WTC11 (cell line): ENCODE measurements around the gene ARSA. TPM values are rescaled to one million over a fixed set of nuclear protein-coding genes. Genes with fewer than 3 reads are reported as not detected.

Experiments
- ATAC-seq: fragments of 200-7000 bp; cut with Tn5 transposase; 2 replicates; pipeline ENCODE4 v1.10.0; 2021; ENCODE audit warnings: mild to moderate bottlenecking, moderate library complexity
- CTCF ChIA-PET: fragments of 300-600 bp; sonication (Branson Sonifier 250); formaldehyde crosslinking; loops from one replicate; lab custom pipeline; 2021; ENCODE audit warnings: antibody characterized with exemption; lab: Charles Lee
- POLR2A ChIA-PET: fragments of 350-600 bp; sonication (Branson Sonifier 250); formaldehyde crosslinking; loops from one replicate; lab custom pipeline; 2021; ENCODE audit warnings: antibody characterized with exemption; lab: Charles Lee
- DNase-seq: peaks from one replicate; pipeline ENCODE4 v3.0.0; 2021; ENCODE audit warnings: low spot score
- H3K27ac Mint-ChIP-seq: 2 replicates; pipeline ENCODE4 v1.8.0; 2021; ENCODE audit warnings: mixed read lengths
- H3K27me3 Mint-ChIP-seq: 2 replicates; pipeline ENCODE4 v1.8.0; 2021; ENCODE audit warnings: low read depth, mild to moderate bottlenecking, moderate library complexity, mixed read lengths
- H3K36me3 Mint-ChIP-seq: 2 replicates; pipeline ENCODE4 v1.8.0; 2021; ENCODE audit warnings: mixed read lengths
- H3K4me1 Mint-ChIP-seq: 2 replicates; pipeline ENCODE4 v1.8.0; 2022; ENCODE audit warnings: mixed read lengths
- H3K4me3 Mint-ChIP-seq: 2 replicates; pipeline ENCODE4 v1.8.0; 2021; ENCODE audit warnings: mild to moderate bottlenecking, moderate library complexity, mixed read lengths
- H3K9me3 Mint-ChIP-seq: 2 replicates; pipeline ENCODE4 v1.8.0; 2021; ENCODE audit warnings: mixed read lengths
- CREB1 ChIP-seq: sonication (generic); formaldehyde crosslinking; IDR thresholded peaks from 2 replicates; pipeline ENCODE4 v1.8.0; 2023; ENCODE audit warnings: mild to moderate bottlenecking, missing genetic modification reagents
- FOXP1 ChIP-seq: sonication (generic); formaldehyde crosslinking; IDR thresholded peaks from 2 replicates; pipeline ENCODE4 v1.8.0; 2022; ENCODE audit warnings: missing genetic modification reagents, mild to moderate bottlenecking, moderate library complexity, borderline replicate concordance
- GABPB1 ChIP-seq: sonication (generic); formaldehyde crosslinking; IDR thresholded peaks from 2 replicates; pipeline ENCODE4 v1.8.1; 2023; ENCODE audit warnings: mild to moderate bottlenecking, missing genetic modification reagents
- GTF2I ChIP-seq: fragments of 250-450 bp; sonication (Bioruptor Pico); conservative IDR thresholded peaks from 2 replicates; pipeline ENCODE4 v1.4.0; 2021; ENCODE audit warnings: mild to moderate bottlenecking
- MLX ChIP-seq: sonication (generic); formaldehyde crosslinking; IDR thresholded peaks from 2 replicates; pipeline ENCODE4 v1.8.1; 2023; ENCODE audit warnings: mild to moderate bottlenecking, missing genetic modification reagents, moderate library complexity
- SMAD4 ChIP-seq: sonication (generic); formaldehyde crosslinking; IDR thresholded peaks from 2 replicates; pipeline ENCODE4 v1.8.0; 2022; ENCODE audit warnings: mild to moderate bottlenecking, missing genetic modification reagents
- TEAD1 ChIP-seq: sonication (generic); formaldehyde crosslinking; IDR thresholded peaks from 2 replicates; pipeline ENCODE4 v1.8.0; 2022; ENCODE audit warnings: mild to moderate bottlenecking, missing genetic modification reagents
- USF2 ChIP-seq: sonication (generic); formaldehyde crosslinking; IDR thresholded peaks from 2 replicates; pipeline ENCODE4 v1.8.1; 2023; ENCODE audit warnings: mild to moderate bottlenecking, missing genetic modification reagents, moderate library complexity
- ZNF317 ChIP-seq: sonication (generic); formaldehyde crosslinking; IDR thresholded peaks from 2 replicates; pipeline ENCODE4 v1.8.1; 2023; ENCODE audit warnings: low read depth, mild to moderate bottlenecking, moderate library complexity, missing genetic modification reagents, borderline replicate concordance
- ZNF512 ChIP-seq: sonication (generic); formaldehyde crosslinking; IDR thresholded peaks from 2 replicates; pipeline ENCODE4 v1.8.1; 2022; ENCODE audit warnings: missing genetic modification reagents, borderline replicate concordance
- ZSCAN18 ChIP-seq: fragments of 250-450 bp; sonication (Bioruptor Pico); IDR thresholded peaks from 2 replicates; pipeline ENCODE4 v2.1.2; 2022; ENCODE audit warnings: mild to moderate bottlenecking, moderate library complexity
- total RNA-seq: library from RNA; stranded (reverse); gene quantifications from 3 replicates; pipeline ENCODE4 v1.2.3, GENCODE V29; 2021
- TF ChIP-seq, protein P1 (sequence below): sonication (generic); formaldehyde crosslinking; IDR thresholded peaks from 2 replicates; pipeline ENCODE4 v1.8.0; 2023; ENCODE audit warnings: missing genetic modification reagents, mild to moderate bottlenecking, borderline replicate concordance
- TF ChIP-seq, protein P2 (sequence below): sonication (generic); formaldehyde crosslinking; IDR thresholded peaks from 2 replicates; pipeline ENCODE4 v1.8.0; 2023; ENCODE audit warnings: mild to moderate bottlenecking, missing genetic modification reagents
- TF ChIP-seq, protein P3 (sequence below): sonication (generic); formaldehyde crosslinking; conservative IDR thresholded peaks from 2 replicates; pipeline ENCODE4 v1.8.1; 2022; ENCODE audit warnings: mild to moderate bottlenecking, missing genetic modification reagents

Gene ARSA
- total RNA-seq, 1 experiment from 2014 or later: 18.8 TPM

DNA sequence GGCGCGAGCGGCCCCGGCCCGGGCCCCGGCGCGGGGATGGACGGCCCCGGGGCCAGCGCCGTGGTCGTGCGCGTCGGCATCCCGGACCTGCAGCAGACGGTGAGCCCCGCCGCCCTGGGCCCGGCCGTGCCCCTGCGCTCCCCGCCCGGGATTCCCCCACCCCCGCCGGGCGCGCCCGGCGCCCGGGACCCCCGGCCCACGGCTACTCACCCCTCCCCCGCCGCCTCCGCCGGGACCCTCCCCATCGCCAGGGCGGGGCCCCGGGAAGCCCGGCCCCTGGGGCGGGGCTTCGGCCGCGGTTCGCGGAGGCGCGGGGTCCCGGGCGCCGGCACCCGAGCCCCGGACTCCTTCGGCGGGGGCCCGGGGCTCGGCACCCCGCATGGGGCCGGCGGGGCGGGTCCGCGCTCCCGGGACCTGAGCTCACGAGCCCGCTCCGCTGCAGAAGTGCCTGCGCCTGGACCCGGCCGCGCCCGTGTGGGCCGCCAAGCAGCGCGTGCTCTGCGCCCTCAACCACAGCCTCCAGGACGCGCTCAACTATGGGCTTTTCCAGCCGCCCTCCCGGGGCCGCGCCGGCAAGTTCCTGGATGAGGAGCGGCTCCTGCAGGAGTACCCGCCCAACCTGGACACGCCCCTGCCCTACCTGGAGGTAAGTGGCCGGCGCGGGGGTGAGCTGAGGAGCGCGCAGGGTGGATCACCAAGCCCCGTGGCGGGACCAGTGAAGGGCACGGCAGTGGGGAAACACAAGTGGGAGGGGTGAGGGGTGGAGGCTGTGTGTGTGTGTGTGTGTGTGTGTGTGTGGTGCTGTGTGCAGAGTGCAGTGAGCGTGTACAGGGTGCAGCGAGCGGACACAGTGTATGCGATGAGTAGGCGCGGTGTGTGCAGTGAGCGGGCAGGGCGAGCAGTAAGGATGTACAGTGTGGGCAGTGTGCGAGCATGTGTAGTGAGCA, 46.9 kb upstream of the ARSA start (continued):
- TF ChIP-seq MLX (CRISPR knock-in tag) (no peak), TEAD1 (CRISPR knock-in tag) (0 out of 2 replicates have a peak, but pooled peaks have one; percentile 37), ZSCAN18 (CRISPR knock-in tag) (no peak), ZNF512 (CRISPR knock-in tag) (no peak), GABPB1 (no peak)
- TF ChIP-seq, protein P1, sequence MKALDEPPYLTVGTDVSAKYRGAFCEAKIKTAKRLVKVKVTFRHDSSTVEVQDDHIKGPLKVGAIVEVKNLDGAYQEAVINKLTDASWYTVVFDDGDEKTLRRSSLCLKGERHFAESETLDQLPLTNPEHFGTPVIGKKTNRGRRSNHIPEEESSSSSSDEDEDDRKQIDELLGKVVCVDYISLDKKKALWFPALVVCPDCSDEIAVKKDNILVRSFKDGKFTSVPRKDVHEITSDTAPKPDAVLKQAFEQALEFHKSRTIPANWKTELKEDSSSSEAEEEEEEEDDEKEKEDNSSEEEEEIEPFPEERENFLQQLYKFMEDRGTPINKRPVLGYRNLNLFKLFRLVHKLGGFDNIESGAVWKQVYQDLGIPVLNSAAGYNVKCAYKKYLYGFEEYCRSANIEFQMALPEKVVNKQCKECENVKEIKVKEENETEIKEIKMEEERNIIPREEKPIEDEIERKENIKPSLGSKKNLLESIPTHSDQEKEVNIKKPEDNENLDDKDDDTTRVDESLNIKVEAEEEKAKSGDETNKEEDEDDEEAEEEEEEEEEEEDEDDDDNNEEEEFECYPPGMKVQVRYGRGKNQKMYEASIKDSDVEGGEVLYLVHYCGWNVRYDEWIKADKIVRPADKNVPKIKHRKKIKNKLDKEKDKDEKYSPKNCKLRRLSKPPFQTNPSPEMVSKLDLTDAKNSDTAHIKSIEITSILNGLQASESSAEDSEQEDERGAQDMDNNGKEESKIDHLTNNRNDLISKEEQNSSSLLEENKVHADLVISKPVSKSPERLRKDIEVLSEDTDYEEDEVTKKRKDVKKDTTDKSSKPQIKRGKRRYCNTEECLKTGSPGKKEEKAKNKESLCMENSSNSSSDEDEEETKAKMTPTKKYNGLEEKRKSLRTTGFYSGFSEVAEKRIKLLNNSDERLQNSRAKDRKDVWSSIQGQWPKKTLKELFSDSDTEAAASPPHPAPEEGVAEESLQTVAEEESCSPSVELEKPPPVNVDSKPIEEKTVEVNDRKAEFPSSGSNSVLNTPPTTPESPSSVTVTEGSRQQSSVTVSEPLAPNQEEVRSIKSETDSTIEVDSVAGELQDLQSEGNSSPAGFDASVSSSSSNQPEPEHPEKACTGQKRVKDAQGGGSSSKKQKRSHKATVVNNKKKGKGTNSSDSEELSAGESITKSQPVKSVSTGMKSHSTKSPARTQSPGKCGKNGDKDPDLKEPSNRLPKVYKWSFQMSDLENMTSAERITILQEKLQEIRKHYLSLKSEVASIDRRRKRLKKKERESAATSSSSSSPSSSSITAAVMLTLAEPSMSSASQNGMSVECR: peak; percentile 58; the same call in 1 of the 2 replicates

DNA sequence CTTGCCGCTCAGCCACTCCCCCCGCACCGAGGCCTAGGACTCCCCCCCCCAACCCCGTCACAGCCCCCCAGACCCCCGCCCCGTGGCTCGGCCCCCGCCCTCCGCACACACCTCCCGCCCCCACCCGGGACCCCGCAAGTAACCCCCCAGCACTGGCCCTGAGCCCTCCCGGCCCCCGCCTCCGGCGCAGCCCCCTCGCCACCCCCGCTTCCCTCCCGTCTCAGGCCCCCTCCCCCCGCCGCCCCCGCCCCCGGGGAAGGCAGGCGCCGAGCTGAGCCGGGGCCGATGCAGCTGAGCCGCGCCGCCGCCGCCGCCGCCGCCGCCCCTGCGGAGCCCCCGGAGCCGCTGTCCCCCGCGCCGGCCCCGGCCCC, 46.2 kb upstream of the ARSA start:
- no peak for DNase-seq
- H3K27ac Mint-ChIP-seq: no peak overlapping the region
- no peaks in the 10 kb centered on the region for H3K9me3 Mint-ChIP-seq
- peaks cover 3% of the 10 kb centered on the region; the same call in 1 of the 2 replicates for H3K36me3 Mint-ChIP-seq
- CTCF ChIA-PET: interaction anchor here (0.6 to 3.0 kb wide), 7 partner anchors 25 to 408 kb away, joined by 3 to 22 read pairs (median 6); partner anchors contain the start of gene ARSA
- H3K27me3 Mint-ChIP-seq: peaks cover 50% of the 10 kb centered on the region
- no peak overlapping the region; the same call in 1 of the 2 replicates for H3K4me3 Mint-ChIP-seq
- no peak for ATAC-seq
- peaks cover 13% of the 10 kb centered on the region for H3K4me1 Mint-ChIP-seq
- POLR2A ChIA-PET: no interaction called here
- TF ChIP-seq, protein P2, sequence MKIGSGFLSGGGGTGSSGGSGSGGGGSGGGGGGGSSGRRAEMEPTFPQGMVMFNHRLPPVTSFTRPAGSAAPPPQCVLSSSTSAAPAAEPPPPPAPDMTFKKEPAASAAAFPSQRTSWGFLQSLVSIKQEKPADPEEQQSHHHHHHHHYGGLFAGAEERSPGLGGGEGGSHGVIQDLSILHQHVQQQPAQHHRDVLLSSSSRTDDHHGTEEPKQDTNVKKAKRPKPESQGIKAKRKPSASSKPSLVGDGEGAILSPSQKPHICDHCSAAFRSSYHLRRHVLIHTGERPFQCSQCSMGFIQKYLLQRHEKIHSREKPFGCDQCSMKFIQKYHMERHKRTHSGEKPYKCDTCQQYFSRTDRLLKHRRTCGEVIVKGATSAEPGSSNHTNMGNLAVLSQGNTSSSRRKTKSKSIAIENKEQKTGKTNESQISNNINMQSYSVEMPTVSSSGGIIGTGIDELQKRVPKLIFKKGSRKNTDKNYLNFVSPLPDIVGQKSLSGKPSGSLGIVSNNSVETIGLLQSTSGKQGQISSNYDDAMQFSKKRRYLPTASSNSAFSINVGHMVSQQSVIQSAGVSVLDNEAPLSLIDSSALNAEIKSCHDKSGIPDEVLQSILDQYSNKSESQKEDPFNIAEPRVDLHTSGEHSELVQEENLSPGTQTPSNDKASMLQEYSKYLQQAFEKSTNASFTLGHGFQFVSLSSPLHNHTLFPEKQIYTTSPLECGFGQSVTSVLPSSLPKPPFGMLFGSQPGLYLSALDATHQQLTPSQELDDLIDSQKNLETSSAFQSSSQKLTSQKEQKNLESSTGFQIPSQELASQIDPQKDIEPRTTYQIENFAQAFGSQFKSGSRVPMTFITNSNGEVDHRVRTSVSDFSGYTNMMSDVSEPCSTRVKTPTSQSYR: no peak
- TF ChIP-seq FOXP1 (CRISPR knock-in tag) (no peak), MLX (CRISPR knock-in tag) (no peak), SMAD4 (CRISPR knock-in tag) (no peak), CREB1 (CRISPR knock-in tag) (no peak), USF2 (no peak), ZNF317 (CRISPR knock-in tag) (no peak), GTF2I (CRISPR knock-in tag) (no peak)
- TF ChIP-seq, protein P1: no peak
- TF ChIP-seq, protein P3, sequence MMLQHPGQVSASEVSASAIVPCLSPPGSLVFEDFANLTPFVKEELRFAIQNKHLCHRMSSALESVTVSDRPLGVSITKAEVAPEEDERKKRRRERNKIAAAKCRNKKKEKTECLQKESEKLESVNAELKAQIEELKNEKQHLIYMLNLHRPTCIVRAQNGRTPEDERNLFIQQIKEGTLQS (CRISPR knock-in tag): no peak
